GM12878 (cell line): ENCODE data around the gene SMIM22. TPM values are rescaled to one million over a fixed set of nuclear protein-coding genes. Genes with fewer than 3 reads are reported as not detected.

Experiments
- BCL3 ChIP-seq: IDR thresholded peaks from 2 replicates; pipeline ENCODE4 v1.6.1; 2011; ENCODE audit warnings: borderline replicate concordance, low read depth, mild to moderate bottlenecking, moderate library complexity, low read length; ENCODE audit not compliant: insufficient read depth, poor library complexity, severe bottlenecking
- MEF2B ChIP-seq: fragments of 450-650 bp; IDR thresholded peaks from 2 replicates; pipeline ENCODE4 v1.6.1; 2018; ENCODE audit warnings: mild to moderate bottlenecking, moderate library complexity; ENCODE audit not compliant: partially characterized antibody, poor library complexity, severe bottlenecking
- MTA2 ChIP-seq: fragments of 450-650 bp; IDR thresholded peaks from 2 replicates; pipeline ENCODE4 v1.6.1; 2016; ENCODE audit warnings: low read depth, mild to moderate bottlenecking, moderate library complexity
- RFX5 ChIP-seq: IDR thresholded peaks from 2 replicates; pipeline ENCODE4 v1.6.1; 2011; ENCODE audit warnings: low read depth, low read length, improper control_type of control experiment
- TARDBP ChIP-seq: IDR thresholded peaks from 2 replicates; pipeline ENCODE4 v1.6.1; 2016; ENCODE audit warnings: borderline replicate concordance
- TCF12 ChIP-seq: IDR thresholded peaks from 2 replicates; pipeline ENCODE4 v1.6.1; 2011; ENCODE audit warnings: low read depth, mild to moderate bottlenecking, low read length
- polyA plus RNA-seq, 11 experiments: library from polyadenylated mRNA; depleted of rRNA in 4 of 11; unstranded in 6 of 11; stranded (reverse) in 5 of 11; fragments of >200 nt; fragmentation: Nextera tagmentation in 4 of 11; fragmentation: Illumina TruSeq in 1 of 11; extraction: Ambion mirVana in 4 of 11; extraction: Trizol in 1 of 11; gene quantifications; 1 replicate in 1 of 11; 2 replicates in 10 of 11; pipeline versions ENCODE4 v1.2.1 to v1.2.3, GENCODE V29; 2011 to 2016; ENCODE audit warnings: inconsistent platforms in 2 of 11, missing spikeins in 2 of 11, low read depth in 1 of 11
- total RNA-seq, 4 experiments: library from RNA; depleted of rRNA in 3 of 4; stranded (reverse); fragments of >200 nt in 3 of 4; fragmentation: Illumina TruSeq in 1 of 4; extraction: Trizol in 1 of 4; gene quantifications; 2 replicates each; pipeline versions ENCODE4 v1.2.1 to v1.2.3, GENCODE V29; 2013 to 2021
- TF ChIP-seq, protein P1 (sequence below): fragments of 450-650 bp; IDR thresholded peaks from 2 replicates; pipeline ENCODE4 v1.6.1; 2016; ENCODE audit warnings: mild to moderate bottlenecking

Gene SMIM22
- total and polyA plus RNA-seq, 10 of the 15 experiments (the other 5 are each of a cell fraction or from before 2014, with no cell fraction given), result 0.83 TPM; not detected in 9

DNA sequence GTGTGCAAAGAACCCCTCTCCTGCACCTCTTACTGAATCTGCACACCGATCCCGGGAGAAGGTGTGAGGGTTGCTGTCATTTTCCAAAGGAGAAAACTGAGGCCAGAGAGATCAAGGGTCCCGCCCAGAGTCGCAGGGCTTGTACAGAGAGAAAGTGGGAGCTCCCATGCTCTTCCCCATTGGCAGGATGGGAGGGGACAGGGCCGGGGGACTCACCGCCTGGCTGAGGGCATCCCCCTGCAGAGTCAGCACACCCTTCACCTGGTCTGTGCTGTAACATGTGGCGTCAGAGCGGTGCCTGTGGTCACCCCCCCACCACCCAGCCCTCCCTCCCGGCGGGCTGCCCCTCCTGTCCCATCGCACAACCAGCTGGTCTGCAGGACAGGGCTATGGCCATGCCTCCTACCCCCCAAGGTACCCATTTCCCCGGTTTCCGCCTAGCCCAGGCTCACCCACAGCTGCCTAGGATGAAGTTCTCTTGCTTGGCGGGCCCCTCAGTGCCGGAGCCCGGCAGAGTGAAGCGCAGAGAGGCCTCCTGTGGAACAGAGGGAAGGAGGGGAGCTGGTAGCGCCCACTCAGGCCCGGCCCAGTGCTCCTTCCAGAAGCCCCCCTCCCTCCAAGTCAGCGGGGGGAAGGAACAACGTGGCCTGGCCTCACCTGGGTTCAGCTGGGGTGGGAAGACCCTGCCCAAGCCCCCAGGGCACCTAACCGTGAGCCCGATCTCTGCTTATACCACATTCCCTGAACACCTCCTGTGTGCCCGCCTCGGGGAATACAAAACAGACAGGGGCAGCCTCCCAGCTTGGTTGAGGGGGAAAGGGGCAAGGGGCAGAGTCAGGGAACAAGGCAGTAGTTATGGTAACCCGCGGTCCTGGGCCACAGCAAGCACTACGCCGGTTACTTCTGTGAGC is 6.1 kb downstream of the SMIM22 start (continued):
- TF ChIP-seq BCL3, result no peak
- no peak for TF ChIP-seq TARDBP
- no peak for TF ChIP-seq MEF2B
- TF ChIP-seq, protein P1, sequence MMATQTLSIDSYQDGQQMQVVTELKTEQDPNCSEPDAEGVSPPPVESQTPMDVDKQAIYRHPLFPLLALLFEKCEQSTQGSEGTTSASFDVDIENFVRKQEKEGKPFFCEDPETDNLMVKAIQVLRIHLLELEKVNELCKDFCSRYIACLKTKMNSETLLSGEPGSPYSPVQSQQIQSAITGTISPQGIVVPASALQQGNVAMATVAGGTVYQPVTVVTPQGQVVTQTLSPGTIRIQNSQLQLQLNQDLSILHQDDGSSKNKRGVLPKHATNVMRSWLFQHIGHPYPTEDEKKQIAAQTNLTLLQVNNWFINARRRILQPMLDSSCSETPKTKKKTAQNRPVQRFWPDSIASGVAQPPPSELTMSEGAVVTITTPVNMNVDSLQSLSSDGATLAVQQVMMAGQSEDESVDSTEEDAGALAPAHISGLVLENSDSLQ, result no peak
- no peak for TF ChIP-seq TCF12
- TF ChIP-seq RFX5, result no peak
- TF ChIP-seq MTA2, result no peak
